ENCODE data around the gene ACP7. TPM values are rescaled to one million over a fixed set of nuclear protein-coding genes. Genes with fewer than 3 reads are reported as not detected.
A peak's percentile ranks its signal among the peaks of the same experiment; 100 is the strongest.

The ACP7 gene
- total RNA-seq, 1 experiment from 2014 or later, result 0.15 TPM

GRCh38 chr19:39052243-39052746 is 31.9 kb upstream of the ACP7 start:
- peaks cover 4 to 6% of the 10 kb centered on the region in 2 experiments for H3K9me3 Mint-ChIP-seq
- no CpG with 5 or more reads among the region's 10 CpGs for WGBS (ENCODE audit: extremely low coverage, insufficient read length, low lambda C conversion rate)

More at GRCh38 chr19:39052243-39052746, 31.9 kb upstream of the ACP7 start:
- no peaks in the 10 kb centered on the region for H3K9me3 ChIP-seq (ENCODE audit: control insufficient read depth, low read depth, low read length)
- no peaks in the 10 kb centered on the region for H3K4me1 ChIP-seq (ENCODE audit: insufficient read depth, low read length)
- no peaks in the 10 kb centered on the region; a peak in 1 of 7 replicates for H3K36me3 Mint-ChIP-seq (ENCODE audit: insufficient read depth in 1 of 3, low read depth in 3 of 3)
- no peak overlapping the region for H3K56ac ChIP-seq (ENCODE audit: insufficient read length, low read depth, low read length)
- H2AK5ac ChIP-seq (ENCODE audit: insufficient read length, low read length), result no peak overlapping the region
- no peak overlapping the region for H4K5ac ChIP-seq (ENCODE audit: insufficient read length, low read depth, low read length)
- no peak overlapping the region for H3K14ac ChIP-seq (ENCODE audit: insufficient read depth, low read length)
- H2BK20ac ChIP-seq (ENCODE audit: low read depth, low read length, poor library complexity, severe bottlenecking), result no peak overlapping the region
- H2BK15ac ChIP-seq (ENCODE audit: low read depth, low read length), result no peak overlapping the region
- H3K4me3 Mint-ChIP-seq, result no peak overlapping the region
- H3K4me2 ChIP-seq (ENCODE audit: insufficient read depth, insufficient read length, low read length), result no peak overlapping the region
- no peaks in the 10 kb centered on the region for H3K79me2 ChIP-seq (ENCODE audit: insufficient read depth, low read length)
- H3K27me3 Mint-ChIP-seq (ENCODE audit: low read depth), result peaks cover 21% of the 10 kb centered on the region
- TF ChIP-seq CTCF (conservative IDR thresholded peaks at IDR 0.05), result peak; percentile 98
- H4K8ac ChIP-seq (replicated peaks; ENCODE audit: insufficient read length, low read depth, low read length), result no peak overlapping the region
- H2BK120ac ChIP-seq (ENCODE audit: low read depth, low read length, poor library complexity, severe bottlenecking), result no peak overlapping the region
- no peak overlapping the region for H3K9ac ChIP-seq (ENCODE audit: extremely low read depth, insufficient read length, low read length)
- H2BK5ac ChIP-seq (ENCODE audit: insufficient read length, low read length), result no peak overlapping the region
- H2BK12ac ChIP-seq (ENCODE audit: insufficient read length, low read depth, low read length), result no peak overlapping the region
- no peak overlapping the region for H3T11ph ChIP-seq (ENCODE audit: low read length)
- H3K27ac ChIP-seq (ENCODE audit: insufficient read length, low read depth, low read length), result no peak overlapping the region
- no peaks in the 10 kb centered on the region for H3K79me1 ChIP-seq (ENCODE audit: insufficient read depth, low read depth, low read length, poor library complexity, severe bottlenecking)
- no peaks in the 10 kb centered on the region for H3K27me3 ChIP-seq (ENCODE audit: insufficient read depth, low read length)
- H3K4me1 Mint-ChIP-seq, result no peaks in the 10 kb centered on the region
- no peaks in the 10 kb centered on the region for H4K20me1 ChIP-seq (ENCODE audit: control insufficient read depth, insufficient read depth, insufficient read length)
- no peak overlapping the region for H3K18ac ChIP-seq (ENCODE audit: insufficient read length, low read depth, low read length)
- no peak overlapping the region for H2AFZ ChIP-seq (ENCODE audit: low read length)
- no peak overlapping the region for H3K4ac ChIP-seq (ENCODE audit: low read depth, low read length)
- H3K23me2 ChIP-seq (ENCODE audit: insufficient read length, low read depth, low read length, poor library complexity, severe bottlenecking), result no peaks in the 10 kb centered on the region
- no peak overlapping the region for H3K23ac ChIP-seq (ENCODE audit: insufficient read length, low read depth, low read length)
- no peak overlapping the region; a peak in 1 of 7 replicates for H3K27ac Mint-ChIP-seq
- DNase-seq, result peak; percentile 87
- H4K91ac ChIP-seq (ENCODE audit: insufficient read length, low read depth, low read length), result no peak overlapping the region

Data from H9 (cell line).